CD4-positive, CD25-positive, alpha-beta regulatory T cell (primary cell): Measurements from ENCODE around the gene TUBA8. TPM values are rescaled to one million over a fixed set of nuclear protein-coding genes. Genes with fewer than 3 reads are reported as not detected.
A peak's percentile ranks its signal among the peaks of the same experiment; 100 is the strongest.
"Not testable (repeated sequence)": the region's sequence is repeated elsewhere in the genome, so short reads cannot be mapped to it uniquely, and the experiment has no call there.

ENCODE experiments used
- ATAC-seq, 2 donors: fragments of 150-1000 bp; cut with Tn5 transposase; one replicate each; pipeline ENCODE4 v1.10.0; 2021; ENCODE audit warnings: low read depth in 2 of 2, moderate number of reproducible peaks in 2 of 2, moderate library complexity in 1 of 2
- DNase-seq, 3 donors: peaks; one replicate each; pipeline versions ENCODE4 v3.0.0 to v3.0.0-alpha.2; 2012 to 2022; ENCODE audit warnings: mixed read lengths in 1 of 3
- H3K27ac ChIP-seq: one replicate; pipeline ENCODE4 v1.7.0; 2013; ENCODE audit warnings: mild to moderate bottlenecking, low read length; ENCODE audit not compliant: insufficient read depth, poor library complexity, severe bottlenecking
- H3K27me3 ChIP-seq: one replicate; pipeline ENCODE4 v1.7.0; 2013; ENCODE audit warnings: low read length; ENCODE audit not compliant: control insufficient read depth, insufficient read depth
- H3K36me3 ChIP-seq: one replicate; pipeline ENCODE4 v1.7.0; 2013; ENCODE audit warnings: mild to moderate bottlenecking, low read length, moderate library complexity; ENCODE audit not compliant: control insufficient read depth, insufficient read depth
- H3K4me1 ChIP-seq: 2 replicates; pipeline ENCODE4 v1.7.0; 2013; ENCODE audit warnings: mild to moderate bottlenecking, low read length; ENCODE audit not compliant: insufficient read depth, control insufficient read depth, poor library complexity, severe bottlenecking
- H3K4me3 ChIP-seq: one replicate; pipeline ENCODE4 v1.7.0; 2013; ENCODE audit warnings: low read depth, mild to moderate bottlenecking, low read length, moderate library complexity
- H3K9me3 ChIP-seq, 2 experiments: 1 replicate in 1 of 2; 2 replicates in 1 of 2; pipeline ENCODE4 v1.7.0; 2013; ENCODE audit warnings: low read length in 2 of 2, mild to moderate bottlenecking in 1 of 2, moderate library complexity in 1 of 2; ENCODE audit not compliant: control insufficient read depth in 2 of 2
- H3K27ac Mint-ChIP-seq, 3 donors: one replicate each; pipeline ENCODE4 v1.8.0; 2020 to 2022; ENCODE audit warnings: mild to moderate bottlenecking in 3 of 3, mixed read lengths in 3 of 3, moderate library complexity in 2 of 3
- H3K27me3 Mint-ChIP-seq: one replicate; pipeline ENCODE4 v1.8.0; 2022; ENCODE audit warnings: mild to moderate bottlenecking, mixed read lengths
- H3K36me3 Mint-ChIP-seq: one replicate; pipeline ENCODE4 v1.8.0; 2020; ENCODE audit warnings: mixed read lengths
- H3K4me1 Mint-ChIP-seq, 4 donors: one replicate each; pipeline ENCODE4 v1.8.0; 2020 to 2022; ENCODE audit warnings: mixed read lengths in 4 of 4, mild to moderate bottlenecking in 1 of 4
- H3K4me3 Mint-ChIP-seq, 4 donors: one replicate each; pipeline ENCODE4 v1.8.0; 2020 to 2022; ENCODE audit warnings: mild to moderate bottlenecking in 4 of 4, mixed read lengths in 4 of 4, moderate library complexity in 3 of 4
- H3K9me3 Mint-ChIP-seq, 7 donors: one replicate each; pipeline ENCODE4 v1.8.0; 2020 to 2022; ENCODE audit warnings: mixed read lengths in 7 of 7, mild to moderate bottlenecking in 3 of 7, moderate library complexity in 2 of 7
- polyA plus RNA-seq, 4 donors: library from polyadenylated mRNA; unstranded; fragments of 300-500 nt; fragmentation: Illumina TruSeq; gene quantifications; one replicate each; pipeline ENCODE4 v1.2.3, GENCODE V29; 2021
- total RNA-seq: library from RNA; stranded (reverse); gene quantifications from one replicate; pipeline ENCODE4 v1.2.3, GENCODE V29; 2022

Gene TUBA8
- total RNA-seq (2.3 TPM), polyA plus RNA-seq (under 1 TPM; 0.15 to 0.37 (median 0.29) TPM)

- peaks cover 32% of the 10 kb centered on the region for H3K27me3 Mint-ChIP-seq
- H3K4me1 Mint-ChIP-seq: peaks cover 5 to 20% (median 13%) of the 10 kb centered on the region in 4 donors
- H3K9me3 Mint-ChIP-seq: peaks cover 0 to 8% (median 0%) of the 10 kb centered on the region in 7 donors
- ATAC-seq (peak; percentile 39 to 56), DNase-seq (peak in 1 of 3 donors; percentile 14)
- Histone ChIP-seq H3K4me1 (peaks cover 18% of the 10 kb centered on the region), H3K9me3 (peaks cover 2 to 6% of the 10 kb centered on the region in 2 experiments), H3K4me3 (no peak within 1 kb of the TSS), H3K27me3 (peaks cover 11% of the 10 kb centered on the region), H3K27ac (no peak within 1 kb of the TSS), H3K36me3 (no peaks in the 10 kb centered on the region)
- no peak within 1 kb of the TSS for H3K27ac Mint-ChIP-seq
- H3K4me3 Mint-ChIP-seq: peak within 1 kb of the TSS; percentile 15 to 70 (median 56)
- H3K36me3 Mint-ChIP-seq: peaks cover 4% of the 10 kb centered on the region
Observed at GRCh38 chr22:18110194-18110953, at the start of gene TUBA8. Gene TUBA8, plus strand, starts transcription at chr22:18110809. Its CDS starts 57 bp downstream, at chr22:18110866.

GRCh38 chr22:18062421-18062820, 48.2 kb upstream of the TUBA8 start:
- H3K9me3 Mint-ChIP-seq: peaks cover 0 to under 1% (median 0%) of the 10 kb centered on the region in 7 donors
- Histone ChIP-seq H3K9me3 (no peaks in the 10 kb centered on the region), H3K27me3 (peaks cover 17% of the 10 kb centered on the region), H3K27ac (no peak overlapping the region), H3K36me3 (no peaks in the 10 kb centered on the region), H3K4me1 (no peaks in the 10 kb centered on the region), H3K4me3 (no peak overlapping the region)
- no peak overlapping the region for H3K4me3 Mint-ChIP-seq
- H3K27ac Mint-ChIP-seq: peak overlapping the region in 1 of 3 donors; percentile 33
- DNase-seq (no peak), ATAC-seq (no peak)
- peaks cover 54% of the 10 kb centered on the region for H3K27me3 Mint-ChIP-seq
- H3K36me3 Mint-ChIP-seq: no peaks in the 10 kb centered on the region
- H3K4me1 Mint-ChIP-seq: no peaks in the 10 kb centered on the region

GRCh38 chr22:18063306-18063705, 47.3 kb upstream of the TUBA8 start:
- Mint-ChIP-seq H3K27me3 (peaks cover 56% of the 10 kb centered on the region), H3K4me1 (no peaks in the 10 kb centered on the region), H3K4me3 (no peak overlapping the region), H3K36me3 (no peaks in the 10 kb centered on the region), H3K27ac (no peak overlapping the region), H3K9me3 (peaks cover 0 to 2% (median 0%) of the 10 kb centered on the region in 7 donors)
- peaks cover 21% of the 10 kb centered on the region for H3K27me3 ChIP-seq
- H3K36me3 ChIP-seq: no peaks in the 10 kb centered on the region
- H3K9me3 ChIP-seq: no peaks in the 10 kb centered on the region
- ATAC-seq (no peak), DNase-seq (no peak)
- no peak overlapping the region for H3K4me3 ChIP-seq
- no peak overlapping the region for H3K27ac ChIP-seq
- no peaks in the 10 kb centered on the region for H3K4me1 ChIP-seq

GRCh38 chr22:18063715-18064114, 46.9 kb upstream of the TUBA8 start:
- not testable (repeated sequence) for DNase-seq, ATAC-seq, H3K9me3 ChIP-seq, H3K27ac Mint-ChIP-seq, H3K4me1 ChIP-seq, H3K36me3 ChIP-seq, H3K27ac ChIP-seq, H3K4me3 Mint-ChIP-seq, H3K9me3 Mint-ChIP-seq, H3K4me3 ChIP-seq, H3K4me1 Mint-ChIP-seq, H3K36me3 Mint-ChIP-seq
- H3K27me3 ChIP-seq: peaks cover 23% of the 10 kb centered on the region
- H3K27me3 Mint-ChIP-seq: peaks cover 58% of the 10 kb centered on the region

GRCh38 chr22:18064636-18065035, 46.0 kb upstream of the TUBA8 start:
- no peak for ATAC-seq
- Histone ChIP-seq H3K36me3 (no peaks in the 10 kb centered on the region), H3K27me3 (peaks cover 23% of the 10 kb centered on the region), H3K4me3 (no peak overlapping the region), H3K27ac (no peak overlapping the region), H3K4me1 (no peaks in the 10 kb centered on the region), H3K9me3 (no peaks in the 10 kb centered on the region)
- Mint-ChIP-seq H3K36me3 (no peaks in the 10 kb centered on the region), H3K27me3 (peaks cover 56% of the 10 kb centered on the region), H3K9me3 (peaks cover 0 to 2% (median 0%) of the 10 kb centered on the region in 7 donors), H3K4me1 (no peaks in the 10 kb centered on the region), H3K27ac (no peak overlapping the region), H3K4me3 (no peak overlapping the region)
- DNase-seq: no peak

- DNase-seq: no peak
- Mint-ChIP-seq H3K4me3 (no peak overlapping the region), H3K27ac (peak overlapping the region in 2 of 3 donors; percentile 57 to 67), H3K4me1 (no peaks in the 10 kb centered on the region), H3K9me3 (peaks cover 0 to 2% (median 0%) of the 10 kb centered on the region in 7 donors), H3K36me3 (no peaks in the 10 kb centered on the region), H3K27me3 (peaks cover 53% of the 10 kb centered on the region)
- Histone ChIP-seq H3K4me1 (no peaks in the 10 kb centered on the region), H3K9me3 (no peaks in the 10 kb centered on the region), H3K4me3 (no peak overlapping the region), H3K27ac (no peak overlapping the region), H3K36me3 (no peaks in the 10 kb centered on the region), H3K27me3 (peaks cover 23% of the 10 kb centered on the region)
- ATAC-seq: no peak
Observed at GRCh38 chr22:18065256-18065655, 45.4 kb upstream of the TUBA8 start.

- H3K4me3 Mint-ChIP-seq: no peak overlapping the region
- H3K9me3 Mint-ChIP-seq: peaks cover 0 to 2% (median 0%) of the 10 kb centered on the region in 7 donors
- no peaks in the 10 kb centered on the region for H3K36me3 ChIP-seq
- no peak overlapping the region for H3K27ac Mint-ChIP-seq
- H3K4me3 ChIP-seq: no peak overlapping the region
- DNase-seq (no peak), ATAC-seq (no peak)
- peaks cover 23% of the 10 kb centered on the region for H3K27me3 ChIP-seq
- no peaks in the 10 kb centered on the region for H3K9me3 ChIP-seq
- no peaks in the 10 kb centered on the region for H3K4me1 ChIP-seq
- H3K27ac ChIP-seq: no peak overlapping the region
- no peaks in the 10 kb centered on the region for H3K4me1 Mint-ChIP-seq
- peaks cover 51% of the 10 kb centered on the region for H3K27me3 Mint-ChIP-seq
- H3K36me3 Mint-ChIP-seq: no peaks in the 10 kb centered on the region
Observed at GRCh38 chr22:18066181-18066859, 44.3 kb upstream of the TUBA8 start.
